Endothelial cell of umbilical vein (primary cell): ENCODE measurements around the gene TUT1. TPM values are rescaled to one million over a fixed set of nuclear protein-coding genes. Genes with fewer than 3 reads are reported as not detected.

Experiments
- BruUV-seq: library from RNA; stranded (reverse); fragments of 400-500 nt; replicated peaks from 2 replicates; lab custom pipeline; 2021; lab: Mats Ljungman, UMichigan
- CTCF ChIA-PET: fragments of 300-600, 350-600 bp; sonication (Branson Sonifier 250); formaldehyde crosslinking; loops from one replicate; lab custom pipeline; 2021; ENCODE audit warnings: antibody characterized with exemption, inconsistent platforms; lab: Charles Lee
- POLR2A ChIA-PET: fragments of 300-600, 350-600 bp; sonication (Branson Sonifier 250); formaldehyde crosslinking; loops from one replicate; lab custom pipeline; 2021; ENCODE audit warnings: antibody characterized with exemption, inconsistent platforms; lab: Charles Lee
- DNase-seq: peaks from one replicate; pipeline ENCODE4 v3.0.0-alpha.2; 2011; ENCODE audit warnings: low read depth, low spot score
- FAIRE-seq: peaks from 2 replicates; lab custom pipeline; 2011; peaks lifted over from hg19 to GRCh38; lab: Jason Lieb, UNC
- H2AFZ ChIP-seq: 2 replicates; pipeline ENCODE4 v1.6.0; 2012; ENCODE audit warnings: low read depth, low read length, control low read depth, inconsistent platforms
- H3K27ac ChIP-seq: 2 replicates; pipeline ENCODE4 v1.5.1; 2011; ENCODE audit warnings: low read depth, mild to moderate bottlenecking, control low read depth, low read length, moderate library complexity; ENCODE audit not compliant: insufficient read depth
- H3K27me3 ChIP-seq, 2 experiments: 2 replicates each; pipeline versions ENCODE4 v1.6.0 to v1.6.1; 2011; ENCODE audit warnings: low read length in 2 of 2, mixed read lengths in 1 of 2; ENCODE audit not compliant: control insufficient read depth in 2 of 2, insufficient read depth in 2 of 2
- H3K36me3 ChIP-seq, 2 experiments: 2 replicates in 1 of 2; 3 replicates in 1 of 2; pipeline ENCODE4 v1.5.1; 2011; ENCODE audit warnings: low read length in 2 of 2, mild to moderate bottlenecking in 1 of 2, moderate library complexity in 1 of 2; ENCODE audit not compliant: control insufficient read depth in 2 of 2, insufficient read depth in 2 of 2; ENCODE audit errors: extremely low read depth in 1 of 2
- H3K4me1 ChIP-seq: 3 replicates; pipeline ENCODE4 v1.5.1; 2011; ENCODE audit warnings: mild to moderate bottlenecking, low read length; ENCODE audit not compliant: control insufficient read depth, insufficient read depth; ENCODE audit errors: extremely low read depth
- H3K4me2 ChIP-seq: 2 replicates; pipeline ENCODE4 v1.6.1; 2011; ENCODE audit warnings: low read length, control low read depth, mixed read lengths; ENCODE audit not compliant: insufficient read depth
- H3K4me3 ChIP-seq, 3 experiments: fragments of 200-600 bp in 1 of 3; sonication (generic), shearing (Covaris generic) in 1 of 3; replicated peaks in 1 of 3; 2 replicates each; pipeline ENCODE4 v1.5.1; 2011 to 2016; ENCODE audit warnings: control low read depth in 3 of 3, low read length in 3 of 3, mild to moderate bottlenecking in 2 of 3, inconsistent platforms in 1 of 3, low read depth in 1 of 3, moderate library complexity in 1 of 3; ENCODE audit not compliant: insufficient read depth in 1 of 3
- H3K79me2 ChIP-seq: 2 replicates; pipeline ENCODE4 v1.6.0; 2012; ENCODE audit warnings: low read length, inconsistent platforms; ENCODE audit not compliant: control insufficient read depth, insufficient read depth
- H3K9ac ChIP-seq: replicated peaks from 2 replicates; pipeline ENCODE3; 2011; ENCODE audit warnings: low read length, control low read depth; ENCODE audit not compliant: insufficient read depth; ENCODE audit errors: extremely low read depth
- H3K9me1 ChIP-seq: replicated peaks from 3 replicates; pipeline ENCODE4 v1.6.0; 2011; ENCODE audit warnings: mild to moderate bottlenecking, low read length; ENCODE audit not compliant: control insufficient read depth, insufficient read depth; ENCODE audit errors: extremely low read depth
- H3K9me3 ChIP-seq: replicated peaks from 2 replicates; pipeline ENCODE4 v1.5.1; 2012; ENCODE audit warnings: low read length, inconsistent platforms; ENCODE audit not compliant: control insufficient read depth, insufficient read depth
- H4K20me1 ChIP-seq: replicated peaks from 2 replicates; pipeline ENCODE3; 2011; ENCODE audit warnings: mild to moderate bottlenecking, low read length; ENCODE audit not compliant: control insufficient read depth, insufficient read depth; ENCODE audit errors: extremely low read depth
- EZH2 ChIP-seq: IDR thresholded peaks from 2 replicates; pipeline ENCODE4 v1.6.1; 2012; ENCODE audit warnings: borderline replicate concordance, low read depth, mild to moderate bottlenecking, moderate library complexity, low read length, inconsistent platforms; ENCODE audit not compliant: severe bottlenecking
- FOS ChIP-seq: IDR thresholded peaks from 2 replicates; pipeline ENCODE4 v1.6.1; 2011; ENCODE audit warnings: mild to moderate bottlenecking, low read length, moderate library complexity, borderline replicate concordance; ENCODE audit not compliant: insufficient read depth
- GATA2 ChIP-seq: IDR thresholded peaks from 2 replicates; pipeline ENCODE4 v1.7.0; 2011; ENCODE audit warnings: low read depth, mild to moderate bottlenecking, moderate library complexity, mixed read lengths, low read length; ENCODE audit not compliant: insufficient read length, insufficient read depth
- JUN ChIP-seq: IDR thresholded peaks from 2 replicates; pipeline ENCODE4 v1.6.1; 2011; ENCODE audit warnings: borderline replicate concordance, low read depth; ENCODE audit not compliant: insufficient read length, insufficient read depth
- MYC ChIP-seq: IDR thresholded peaks from one replicate; pipeline ENCODE4 v1.6.1; 2011; ENCODE audit warnings: mild to moderate bottlenecking, low read depth, low read length
- POLR2A ChIP-seq: IDR thresholded peaks from 2 replicates; pipeline ENCODE4 v1.6.1; 2012; ENCODE audit warnings: low read depth, mild to moderate bottlenecking, control low read depth, low read length
- POLR2AphosphoS5 ChIP-seq: IDR thresholded peaks from 2 replicates; pipeline ENCODE4 v1.6.1; 2012; ENCODE audit warnings: low read depth, mild to moderate bottlenecking, control low read depth, low read length, moderate library complexity; ENCODE audit not compliant: insufficient read depth
- dilution Hi-C: fragments of 300-500 bp; cut with MboI; formaldehyde crosslinking; loops from one replicate; pipeline ENCODE4 v1.15.0; 2019; ENCODE audit warnings: low sequenced_read_pairs; ENCODE audit not compliant: extremely low pct_ligation_motif_present
- intact Hi-C: fragments of 100-400 bp; cut with micrococcal nuclease; formaldehyde crosslinking; loops from one replicate; pipeline ENCODE4 v1.10.0; 2022
- polyA plus RNA-seq, 4 experiments: library from polyadenylated mRNA; depleted of rRNA in 3 of 4; stranded (reverse) in 3 of 4; unstranded in 1 of 4; fragments of >200 nt; gene quantifications; 2 replicates each; pipeline versions ENCODE4 v1.2.1 to v1.2.3, GENCODE V29; 2011 to 2012; ENCODE audit warnings: missing spikeins in 1 of 4
- total RNA-seq: library from RNA; stranded (reverse); gene quantifications from 2 replicates; pipeline ENCODE4 v1.2.3, GENCODE V29; 2021
- TF ChIP-seq, protein P1 (sequence below), 2 donors: IDR thresholded peaks; 1 replicate in 1 of 2; 2 replicates in 1 of 2; pipeline ENCODE4 v1.5.1; 2011; ENCODE audit warnings: low read length in 2 of 2, mild to moderate bottlenecking in 2 of 2, moderate library complexity in 2 of 2, control low read depth in 1 of 2, inconsistent platforms in 1 of 2, low read depth in 1 of 2; ENCODE audit not compliant: insufficient read depth in 1 of 2; ENCODE audit errors: extremely low read depth in 1 of 2
- TF ChIP-seq, protein P2 (sequence below): IDR thresholded peaks from 2 replicates; pipeline ENCODE4 v1.6.1; 2011; ENCODE audit not compliant: insufficient read depth, insufficient read length

Gene TUT1
- total and polyA plus RNA-seq, 2 donors (not counting 3 experiments of a cell fraction or from before 2014, with no cell fraction given): 12.7 to 16.9 TPM

DNA sequence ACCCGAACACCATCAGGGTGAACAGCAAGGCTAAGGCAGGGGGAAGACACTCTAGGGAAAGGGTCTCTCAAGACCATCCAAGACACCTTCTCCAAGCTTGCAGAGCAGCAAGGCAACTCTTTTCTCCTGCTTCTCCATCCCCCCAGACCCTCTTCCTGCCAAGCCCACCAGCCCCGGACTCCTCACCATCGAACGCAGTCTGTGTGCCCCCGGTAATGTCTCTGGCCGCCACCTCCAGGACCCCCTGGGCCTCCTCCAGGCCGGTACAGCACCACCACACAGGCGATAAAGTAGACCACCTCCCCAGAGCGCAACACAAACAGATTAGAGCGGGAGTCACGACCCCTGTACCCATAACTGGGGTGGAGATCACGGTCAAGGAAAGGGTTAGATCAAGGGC is 17.5 kb upstream of the TUT1 start:
- DNase-seq (no peak), FAIRE-seq (no peak)
- Histone ChIP-seq H3K36me3 (peaks cover 0 to 13% of the 10 kb centered on the region in 2 experiments), H3K9me1 (no peaks in the 10 kb centered on the region), H3K79me2 (peaks cover 14% of the 10 kb centered on the region), H3K27ac (no peak overlapping the region), H2AFZ (no peak overlapping the region), H3K4me3 (no peak overlapping the region), H3K4me1 (peaks cover 22% of the 10 kb centered on the region), H3K4me2 (no peak overlapping the region), H3K27me3 (no peaks in the 10 kb centered on the region), H3K9ac (no peak overlapping the region), H4K20me1 (no peaks in the 10 kb centered on the region), H3K9me3 (no peaks in the 10 kb centered on the region)
- TF ChIP-seq, protein P1, sequence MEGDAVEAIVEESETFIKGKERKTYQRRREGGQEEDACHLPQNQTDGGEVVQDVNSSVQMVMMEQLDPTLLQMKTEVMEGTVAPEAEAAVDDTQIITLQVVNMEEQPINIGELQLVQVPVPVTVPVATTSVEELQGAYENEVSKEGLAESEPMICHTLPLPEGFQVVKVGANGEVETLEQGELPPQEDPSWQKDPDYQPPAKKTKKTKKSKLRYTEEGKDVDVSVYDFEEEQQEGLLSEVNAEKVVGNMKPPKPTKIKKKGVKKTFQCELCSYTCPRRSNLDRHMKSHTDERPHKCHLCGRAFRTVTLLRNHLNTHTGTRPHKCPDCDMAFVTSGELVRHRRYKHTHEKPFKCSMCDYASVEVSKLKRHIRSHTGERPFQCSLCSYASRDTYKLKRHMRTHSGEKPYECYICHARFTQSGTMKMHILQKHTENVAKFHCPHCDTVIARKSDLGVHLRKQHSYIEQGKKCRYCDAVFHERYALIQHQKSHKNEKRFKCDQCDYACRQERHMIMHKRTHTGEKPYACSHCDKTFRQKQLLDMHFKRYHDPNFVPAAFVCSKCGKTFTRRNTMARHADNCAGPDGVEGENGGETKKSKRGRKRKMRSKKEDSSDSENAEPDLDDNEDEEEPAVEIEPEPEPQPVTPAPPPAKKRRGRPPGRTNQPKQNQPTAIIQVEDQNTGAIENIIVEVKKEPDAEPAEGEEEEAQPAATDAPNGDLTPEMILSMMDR (IDR thresholded peaks at IDR 0.05; ENCODE audit: extremely low read depth in 1 of 2, insufficient read depth in 1 of 2, low read depth in 1 of 2, low read length in 2 of 2): no peak
- TF ChIP-seq MYC (no peak), FOS (no peak), POLR2A (no peak), EZH2 (no peak), POLR2AphosphoS5 (no peak), GATA2 (no peak), JUN (no peak)
- TF ChIP-seq, protein P2, sequence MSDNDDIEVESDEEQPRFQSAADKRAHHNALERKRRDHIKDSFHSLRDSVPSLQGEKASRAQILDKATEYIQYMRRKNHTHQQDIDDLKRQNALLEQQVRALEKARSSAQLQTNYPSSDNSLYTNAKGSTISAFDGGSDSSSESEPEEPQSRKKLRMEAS: no peak
- ChIA-PET POLR2A (no interaction called here), CTCF (interaction anchor here (1.5 to 5.7 kb wide), 2 partner anchors 16 to 184 kb away, joined by 4 to 48 read pairs; partner anchors contain the start of gene TUT1)
- intact Hi-C loops (no loop called here), dilution Hi-C loops (no loop called here)
- no TSS peak for BruUV-seq
